HG03097 (cell line): ENCODE data around the gene RPTOR.
"Not testable (repeated sequence)": the region's sequence is repeated elsewhere in the genome, so short reads cannot be mapped to it uniquely, and the experiment has no call there.

Experiments
- ATAC-seq: cut with Tn5 transposase; IDR thresholded peaks from one replicate; pipeline ENCODE4 v1.9.1; 2021; ENCODE audit not compliant: unreplicated experiment, low FRiP score

Gene RPTOR

DNA sequence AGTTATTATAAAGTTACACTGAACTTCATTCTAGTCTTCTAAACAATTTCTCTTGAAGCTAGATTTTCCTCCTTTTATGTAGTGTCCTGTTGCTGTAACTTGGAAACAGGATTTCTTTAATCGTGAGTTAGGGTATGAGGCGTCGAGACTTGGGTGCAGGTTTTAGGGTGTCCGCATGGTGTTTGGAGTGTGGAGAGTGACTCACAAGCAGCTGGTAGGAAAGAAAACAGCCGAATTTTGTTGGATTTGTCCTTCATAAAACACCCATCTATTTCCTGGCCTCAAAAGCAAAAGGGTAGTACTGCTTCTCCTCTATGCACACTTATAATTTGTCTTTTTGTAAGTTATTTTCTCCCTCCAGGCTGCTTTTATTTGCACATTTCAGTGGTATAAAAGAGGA lies 1.6 kb downstream of the RPTOR start:
- no peak for ATAC-seq

DNA sequence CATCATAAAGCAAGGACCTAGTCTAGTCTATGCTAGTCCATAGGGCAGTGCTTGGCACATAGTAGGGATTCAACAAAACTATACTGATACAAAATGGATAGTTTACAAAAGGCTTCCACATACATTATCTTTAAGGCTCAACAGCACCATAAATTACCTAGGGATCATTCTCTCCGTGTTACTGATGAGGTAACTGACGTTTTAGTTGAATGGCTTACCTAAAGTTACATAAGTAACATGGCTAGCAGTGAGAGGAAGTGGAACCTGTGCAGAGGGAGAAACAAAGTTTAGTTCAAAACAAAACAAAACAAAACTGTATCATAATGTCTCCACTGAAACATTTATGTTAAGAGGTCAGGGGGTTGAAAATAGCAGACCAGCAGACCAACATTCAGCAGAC lies 7.9 kb downstream of the RPTOR start:
- no peak for ATAC-seq

GRCh38 chr17:80555266-80555665 lies 10.6 kb downstream of the RPTOR start:
- no peak for ATAC-seq

DNA sequence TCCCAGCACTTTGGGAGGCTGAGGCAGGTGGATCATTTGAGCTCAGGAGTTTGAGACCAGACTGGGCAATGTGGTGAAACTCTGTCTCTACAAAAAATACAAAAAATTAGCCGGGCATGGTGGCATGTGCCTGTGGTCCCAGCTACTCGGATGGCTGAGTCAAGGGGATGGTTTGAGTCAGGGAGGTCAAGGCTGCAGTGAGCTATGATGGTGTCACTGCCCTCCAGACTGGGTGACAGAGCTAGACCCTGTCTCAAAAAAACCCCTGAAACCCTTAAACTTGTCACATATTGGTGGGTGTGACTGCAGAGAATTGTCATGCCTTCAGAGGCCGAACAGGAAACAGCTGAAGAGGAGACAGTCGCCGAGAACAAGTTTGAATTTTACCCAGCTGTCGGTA lies 13.4 kb downstream of the RPTOR start:
- ATAC-seq = no peak

DNA sequence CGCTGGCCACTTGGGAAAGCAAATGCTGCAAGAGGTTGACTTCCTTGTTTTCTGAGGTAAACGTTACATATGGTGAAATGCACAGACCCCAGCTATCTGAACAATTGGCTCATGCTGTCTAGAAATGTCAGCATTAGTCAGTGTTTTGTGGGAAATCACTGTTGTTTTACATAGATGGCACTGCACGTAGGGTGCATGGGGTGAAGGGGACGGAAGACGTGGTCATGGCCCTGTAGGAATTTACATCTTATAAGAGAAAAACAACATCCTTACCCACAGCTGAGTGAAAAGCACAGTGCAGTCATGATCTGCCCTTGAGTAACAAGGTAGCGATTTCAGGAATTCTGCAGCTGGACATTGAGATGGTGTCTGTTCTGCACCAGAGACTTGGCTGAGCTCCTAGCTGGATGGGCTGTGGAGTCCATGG lies 15.2 kb downstream of the RPTOR start:
- no peak for ATAC-seq

- no peak for ATAC-seq
Measured at GRCh38 chr17:80561541-80562114, 17.0 kb downstream of the RPTOR start.

DNA sequence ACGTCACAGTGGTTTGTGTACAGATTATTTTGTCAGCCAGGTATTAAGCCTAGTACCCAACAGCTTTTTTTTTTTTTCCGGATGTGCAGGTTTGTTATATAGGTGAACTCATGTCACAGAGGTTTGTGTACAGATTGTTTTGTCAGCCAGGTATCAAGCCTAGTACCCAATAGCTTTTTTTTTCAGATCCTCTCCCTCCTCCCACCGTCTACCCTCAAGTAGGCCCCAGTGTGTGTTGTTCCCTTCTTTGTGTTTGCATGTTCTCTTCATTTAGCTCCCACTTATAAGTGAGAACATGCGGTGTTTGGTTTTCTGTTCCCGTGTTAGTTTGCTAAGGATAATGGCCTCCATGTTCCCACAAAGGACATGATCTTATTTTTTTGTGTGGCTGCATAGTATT lies 19.9 kb downstream of the RPTOR start:
- no peak for ATAC-seq

DNA sequence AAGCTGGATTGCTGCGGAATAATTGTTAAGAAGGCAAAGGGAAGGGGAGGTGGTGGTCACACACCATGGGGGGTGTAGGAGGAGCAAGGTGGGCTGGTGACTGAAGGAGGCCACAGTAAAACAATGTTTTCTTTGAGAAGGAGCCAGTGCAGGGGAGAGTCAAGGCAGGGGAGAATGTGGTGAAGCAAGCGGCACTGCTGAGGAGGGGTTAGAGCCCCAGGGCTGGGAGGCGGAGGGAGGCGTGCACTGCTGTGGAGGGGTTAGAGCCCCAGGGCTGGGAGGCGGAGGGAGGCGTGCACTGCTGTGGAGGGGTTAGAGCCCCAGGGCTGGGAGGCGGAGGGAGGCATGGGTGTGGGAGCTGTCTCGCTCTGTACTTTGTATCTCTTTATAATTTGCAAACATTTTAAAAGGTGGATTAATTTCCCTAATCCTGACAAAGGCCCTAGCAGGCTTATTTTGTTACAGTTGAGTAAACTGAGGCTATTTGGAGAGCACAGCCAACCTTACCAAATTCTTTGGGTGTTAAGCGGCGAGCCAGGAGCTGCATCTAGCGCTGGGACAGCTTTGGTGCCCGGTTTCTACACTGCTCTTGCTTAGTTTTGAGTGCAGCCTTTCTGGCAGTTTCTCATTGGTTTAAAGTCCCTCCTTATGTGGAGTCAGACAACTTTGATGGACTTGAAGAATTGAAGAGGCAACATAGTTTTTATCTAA lies 20.9 kb downstream of the RPTOR start:
- no peak for ATAC-seq

DNA sequence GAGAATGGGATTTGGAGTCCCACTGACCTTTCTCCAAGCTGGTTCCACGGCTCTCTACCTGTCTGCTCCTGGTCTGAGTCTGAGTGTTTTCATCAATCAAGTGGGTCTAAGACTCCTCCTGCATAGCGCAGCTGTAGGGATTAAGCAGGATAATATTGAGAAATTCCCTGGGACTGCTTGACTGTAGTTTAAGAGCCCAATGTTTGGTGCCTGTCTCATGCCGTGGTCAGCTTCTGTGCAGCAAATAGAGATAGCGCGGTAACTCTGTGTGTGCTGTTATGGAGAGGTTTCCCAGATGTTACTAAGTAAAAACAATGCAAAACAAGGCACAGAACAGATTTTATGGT lies 21.4 kb downstream of the RPTOR start:
- no peak for ATAC-seq

DNA sequence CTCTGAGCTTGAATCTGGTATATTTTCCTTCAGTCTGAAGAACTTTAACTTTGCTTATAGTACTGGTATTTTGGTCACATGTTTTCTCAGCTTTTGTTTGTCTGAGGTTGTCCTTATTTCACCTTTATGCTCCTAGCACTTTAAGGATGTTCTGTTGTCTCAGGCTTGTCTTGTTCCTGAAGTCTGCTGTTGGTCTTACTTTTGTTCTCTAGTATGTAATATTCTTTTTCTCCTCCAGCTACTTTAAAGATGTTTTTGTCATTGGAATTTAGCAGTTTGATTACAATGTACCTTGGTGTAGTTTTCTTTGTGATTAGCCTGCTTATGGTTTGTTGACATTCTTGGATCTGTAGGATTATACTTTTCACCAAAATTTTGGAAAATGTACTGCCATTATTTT lies 23.6 kb downstream of the RPTOR start:
- no peak for ATAC-seq

DNA sequence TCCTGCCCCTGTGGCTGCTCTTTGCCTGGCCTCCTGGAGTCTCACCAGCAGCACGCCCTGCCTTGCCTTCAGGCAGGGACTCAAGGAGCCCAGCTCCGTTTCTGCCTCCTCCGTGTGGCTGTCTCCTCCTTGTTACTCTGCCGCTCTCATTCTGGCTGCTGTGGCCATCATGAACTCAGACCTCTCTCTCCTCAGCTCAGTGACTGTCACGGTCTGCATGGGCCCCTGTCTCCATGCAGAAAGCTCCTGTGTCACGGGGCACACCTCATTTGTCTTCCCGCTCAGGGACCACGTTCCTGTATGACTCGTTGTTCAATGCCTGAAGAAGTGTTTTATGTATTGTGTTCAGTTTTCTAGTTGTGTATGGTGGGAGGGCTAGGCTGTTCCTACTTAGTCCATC lies 25.3 kb downstream of the RPTOR start:
- ATAC-seq = no peak

- ATAC-seq = no peak
Measured at GRCh38 chr17:80573701-80574100, 29.1 kb downstream of the RPTOR start.

DNA sequence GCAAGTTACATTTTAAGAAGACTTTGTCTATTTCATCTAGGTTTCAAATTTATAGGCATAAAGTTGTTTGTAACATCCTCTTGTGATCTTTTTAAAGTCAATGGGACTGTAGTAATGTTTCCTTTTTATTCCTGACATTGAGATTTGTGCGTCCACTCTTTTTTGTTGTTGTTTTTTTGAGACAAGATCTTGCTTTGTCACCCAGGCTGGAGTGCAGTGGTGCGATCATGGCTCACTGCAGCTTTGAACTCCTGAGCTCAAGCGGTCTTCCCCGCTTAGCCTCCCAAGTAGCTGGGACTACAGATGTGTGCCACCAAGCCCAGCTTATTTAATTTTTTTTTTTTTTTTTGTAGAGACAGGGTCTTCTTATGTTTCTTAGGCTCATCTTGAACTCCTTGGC lies 29.9 kb downstream of the RPTOR start:
- ATAC-seq = no peak

- peak; percentile 82 for ATAC-seq
Measured at GRCh38 chr17:80575057-80575875, 30.6 kb downstream of the RPTOR start.

- no peak for ATAC-seq
Measured at GRCh38 chr17:80577876-80578570, 33.4 kb downstream of the RPTOR start.

- ATAC-seq = not testable (repeated sequence)
Measured at GRCh38 chr17:80578668-80579388, 34.2 kb downstream of the RPTOR start.

DNA sequence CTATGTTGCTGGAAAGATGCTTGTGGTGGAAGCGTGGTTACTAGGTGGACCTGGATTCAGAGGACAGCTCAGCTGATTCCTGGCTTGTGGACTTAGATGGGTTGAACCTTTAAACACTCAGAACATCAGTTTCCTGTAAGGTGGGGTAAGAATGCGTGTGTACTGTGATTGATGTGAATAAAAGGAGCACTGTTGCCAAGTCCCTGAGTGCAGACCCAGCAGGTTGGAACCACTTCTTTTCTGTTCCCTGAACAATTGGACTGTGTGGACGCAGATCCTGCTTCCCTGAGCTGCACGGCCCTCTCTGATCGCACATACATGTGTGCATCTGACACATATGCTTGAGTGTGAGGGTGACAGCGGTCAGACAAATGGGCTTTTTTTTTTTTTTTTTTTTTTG lies 37.5 kb downstream of the RPTOR start:
- no peak for ATAC-seq

DNA sequence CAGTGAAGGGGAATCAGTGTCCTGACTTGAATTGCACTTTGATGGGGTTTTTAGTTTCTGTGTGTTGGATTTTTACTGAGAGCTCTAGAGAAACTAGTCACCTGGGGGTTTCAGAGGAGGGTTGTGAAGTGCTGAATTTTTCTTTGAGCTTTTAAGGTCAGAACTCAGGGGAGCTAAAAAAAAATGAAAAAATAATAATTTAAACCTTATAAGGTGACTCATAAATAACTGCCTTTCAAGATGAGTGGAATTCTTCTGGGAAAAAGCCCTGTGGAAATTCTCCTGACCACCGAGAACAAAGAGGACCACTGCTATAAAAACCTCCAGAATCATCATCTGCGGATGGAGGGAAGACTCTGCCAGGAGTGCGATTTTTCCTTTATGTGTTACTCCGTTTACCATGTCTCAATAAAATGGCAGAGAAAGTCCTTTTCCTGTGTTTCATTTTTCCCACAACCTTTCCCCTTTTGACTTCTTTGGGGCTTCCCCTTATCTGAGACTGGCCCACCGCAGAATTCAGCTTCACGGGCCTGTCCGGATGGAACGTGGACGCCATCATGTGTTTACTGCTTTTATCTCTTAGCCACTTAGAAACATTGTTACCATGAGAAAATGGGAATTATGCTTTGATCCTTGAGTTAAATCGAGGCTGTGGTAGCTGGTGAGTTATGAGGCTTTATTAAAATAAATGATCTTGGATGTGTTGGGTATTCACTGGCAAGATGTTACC lies 39.7 kb downstream of the RPTOR start:
- ATAC-seq = no peak

- no peak for ATAC-seq
Measured at GRCh38 chr17:80585890-80586845, 41.5 kb downstream of the RPTOR start.
